Uterus (tissue), 4 donors: ENCODE measurements around the gene RIPK1. TPM values are rescaled to one million over a fixed set of nuclear protein-coding genes. Genes with fewer than 3 reads are reported as not detected.
"Not testable (repeated sequence)": the region's sequence is repeated elsewhere in the genome, so short reads cannot be mapped to it uniquely, and the experiment has no call there.

Experiments used
- DNase-seq, 2 donors: peaks; one replicate each; pipeline ENCODE4 v3.0.0-alpha.2; 2019 to 2020
- H3K27ac ChIP-seq, 2 donors: fragments of 200-600 bp; sonication (generic); 1 replicate in 1 of 2; 2 replicates in 1 of 2; pipeline ENCODE4 v1.5.1; 2016 to 2018
- H3K27me3 ChIP-seq, 2 donors: fragments of 200-600 bp; sonication (generic); one replicate each; pipeline ENCODE4 v1.5.1; 2018 to 2019; ENCODE audit warnings: control low read depth in 1 of 2
- H3K36me3 ChIP-seq, 2 donors: fragments of 200-600 bp; sonication (generic); one replicate each; pipeline ENCODE4 v1.5.1; 2019; ENCODE audit warnings: control low read depth in 1 of 2
- H3K4me1 ChIP-seq, 2 donors: fragments of 200-600 bp; sonication (generic); one replicate each; pipeline ENCODE4 v1.5.1; 2018 to 2019; ENCODE audit warnings: control low read depth in 1 of 2
- H3K4me3 ChIP-seq, 2 donors: fragments of 200-600 bp; sonication (generic); 1 replicate in 1 of 2; 2 replicates in 1 of 2; pipeline ENCODE4 v1.5.1; 2018 to 2019; ENCODE audit warnings: mild to moderate bottlenecking in 1 of 2
- H3K9me3 ChIP-seq, 2 donors: fragments of 200-600 bp; sonication (generic); one replicate each; pipeline ENCODE4 v1.5.1; 2019; ENCODE audit warnings: control low read depth in 1 of 2
- POLR2A ChIP-seq, 2 donors: fragments of 450-650 bp; IDR thresholded peaks; one replicate each; pipeline ENCODE4 v1.6.1; 2016; ENCODE audit warnings: antibody characterized with exemption in 2 of 2, mild to moderate bottlenecking in 1 of 2, moderate library complexity in 1 of 2
- intact Hi-C: fragments of 100-400 bp; cut with DNase I; formaldehyde crosslinking; loops from one replicate; pipeline ENCODE4 v1.15.1; 2023; ENCODE audit warnings: low total_unique reads
- total RNA-seq, 4 donors: library from RNA; depleted of rRNA in 3 of 4; stranded (reverse); fragments of >200 nt in 3 of 4; gene quantifications; one replicate each; pipeline versions ENCODE4 v1.1.0 to v1.2.4, GENCODE V29; 2014 to 2023
- TF ChIP-seq, protein P1 (sequence below), 4 experiments: fragments of 200-600 bp in 2 of 4; fragments of 450-650 bp in 2 of 4; sonication (generic) in 2 of 4; IDR thresholded peaks; one replicate each; pipeline ENCODE4 v1.5.1; 2016 to 2019; ENCODE audit warnings: antibody characterized with exemption in 4 of 4, mild to moderate bottlenecking in 2 of 4, moderate library complexity in 1 of 4
- donor health status: DM: yes; HTN: yes; CAD: no.

RIPK1 gene
- total RNA-seq, 4 donors from 2014 or later = 11.5 to 35.0 (median 30.1) TPM

DNA sequence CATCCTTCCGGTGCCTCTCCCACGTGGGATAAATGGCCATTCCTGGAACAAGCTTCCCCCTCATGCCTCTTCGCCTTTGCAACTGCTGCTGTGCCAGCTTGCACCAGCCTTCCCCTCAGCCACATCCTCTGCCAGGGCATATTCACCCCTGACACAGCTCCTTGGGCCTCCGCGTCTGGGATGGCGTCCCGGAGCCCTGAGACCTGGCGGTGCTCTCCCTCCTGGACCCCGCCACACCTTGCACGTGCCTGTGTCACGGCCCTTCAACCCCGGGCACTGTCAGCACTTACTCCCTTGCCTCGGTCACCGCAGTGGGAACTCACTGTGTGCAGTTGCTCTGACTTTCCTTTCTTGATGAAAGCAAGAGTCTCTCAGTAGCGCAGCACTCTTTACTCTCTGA, 63.4 kb downstream of the RIPK1 start:
- no peaks in the 10 kb centered on the region for H3K36me3 ChIP-seq
- H3K9me3 ChIP-seq = no peaks in the 10 kb centered on the region
- no peak for TF ChIP-seq POLR2A (IDR thresholded peaks at IDR 0.05)
- TF ChIP-seq, protein P1, sequence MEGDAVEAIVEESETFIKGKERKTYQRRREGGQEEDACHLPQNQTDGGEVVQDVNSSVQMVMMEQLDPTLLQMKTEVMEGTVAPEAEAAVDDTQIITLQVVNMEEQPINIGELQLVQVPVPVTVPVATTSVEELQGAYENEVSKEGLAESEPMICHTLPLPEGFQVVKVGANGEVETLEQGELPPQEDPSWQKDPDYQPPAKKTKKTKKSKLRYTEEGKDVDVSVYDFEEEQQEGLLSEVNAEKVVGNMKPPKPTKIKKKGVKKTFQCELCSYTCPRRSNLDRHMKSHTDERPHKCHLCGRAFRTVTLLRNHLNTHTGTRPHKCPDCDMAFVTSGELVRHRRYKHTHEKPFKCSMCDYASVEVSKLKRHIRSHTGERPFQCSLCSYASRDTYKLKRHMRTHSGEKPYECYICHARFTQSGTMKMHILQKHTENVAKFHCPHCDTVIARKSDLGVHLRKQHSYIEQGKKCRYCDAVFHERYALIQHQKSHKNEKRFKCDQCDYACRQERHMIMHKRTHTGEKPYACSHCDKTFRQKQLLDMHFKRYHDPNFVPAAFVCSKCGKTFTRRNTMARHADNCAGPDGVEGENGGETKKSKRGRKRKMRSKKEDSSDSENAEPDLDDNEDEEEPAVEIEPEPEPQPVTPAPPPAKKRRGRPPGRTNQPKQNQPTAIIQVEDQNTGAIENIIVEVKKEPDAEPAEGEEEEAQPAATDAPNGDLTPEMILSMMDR (IDR thresholded peaks at IDR 0.05) = no peak
- no peak overlapping the region for H3K4me3 ChIP-seq
- H3K4me1 ChIP-seq = no peaks in the 10 kb centered on the region
- DNase-seq = no peak
- no peak overlapping the region for H3K27ac ChIP-seq
- intact Hi-C loops = no loop called here
- no peaks in the 10 kb centered on the region for H3K27me3 ChIP-seq

DNA sequence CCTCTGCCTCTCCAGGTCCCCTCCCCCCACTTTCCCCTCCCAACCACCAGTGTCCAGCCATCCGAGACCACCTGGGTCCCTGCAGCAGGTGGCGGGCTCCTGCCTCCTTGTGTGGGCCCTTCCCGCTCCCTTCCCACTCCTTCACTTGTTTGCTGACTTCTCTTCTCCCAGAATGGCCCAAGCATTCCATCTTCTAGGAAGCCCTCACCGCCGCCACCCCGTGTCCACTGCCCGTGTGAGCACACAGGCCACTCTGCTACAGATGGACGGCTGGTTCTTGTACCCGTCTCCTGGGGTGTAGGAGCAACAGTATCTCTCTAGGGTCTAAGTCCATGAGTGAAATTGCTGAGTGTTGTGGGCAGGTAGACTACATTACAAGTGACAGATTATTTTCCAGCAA, 65.2 kb downstream of the RIPK1 start:
- Histone ChIP-seq H3K4me3 (no peak overlapping the region), H3K27ac (no peak overlapping the region), H3K27me3 (no peaks in the 10 kb centered on the region), H3K4me1 (no peaks in the 10 kb centered on the region), H3K36me3 (no peaks in the 10 kb centered on the region), H3K9me3 (no peaks in the 10 kb centered on the region)
- TF ChIP-seq, protein P1 (IDR thresholded peaks at IDR 0.05) = no peak
- no peak for TF ChIP-seq POLR2A (IDR thresholded peaks at IDR 0.05)
- intact Hi-C loops = no loop called here
- DNase-seq = no peak

DNA sequence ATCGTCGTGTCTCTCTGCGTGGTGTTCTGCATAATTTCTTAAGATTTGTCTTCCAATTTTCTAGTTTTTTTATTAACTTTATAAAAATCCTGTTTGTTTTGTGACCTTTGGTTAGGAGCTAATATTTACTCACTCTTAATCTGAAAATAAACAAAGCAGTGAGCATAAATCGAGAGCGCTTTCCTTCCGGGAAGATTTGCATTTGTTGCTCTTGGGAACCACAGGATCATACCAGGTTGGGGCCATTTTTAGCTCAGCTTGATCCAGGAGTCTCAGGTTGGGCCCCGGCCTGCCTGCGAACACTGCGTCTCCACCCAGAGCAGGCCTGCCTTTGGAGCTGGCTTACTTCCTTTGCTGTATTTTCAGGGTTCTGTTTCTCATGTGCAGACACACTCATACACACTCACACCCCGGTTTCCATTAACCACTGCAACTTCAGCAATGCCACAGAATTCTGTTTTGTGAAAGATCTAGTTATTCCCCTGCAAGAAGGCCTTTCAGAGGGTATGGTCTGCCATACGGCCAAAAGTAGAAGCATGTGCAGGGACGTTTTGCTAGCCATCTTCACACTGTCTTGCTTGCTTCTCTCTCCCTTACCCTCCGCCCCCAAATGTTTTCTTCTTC, 67.5 kb downstream of the RIPK1 start:
- TF ChIP-seq POLR2A (IDR thresholded peaks at IDR 0.05) = no peak
- TF ChIP-seq, protein P1 (IDR thresholded peaks at IDR 0.05) = no peak
- H3K4me3 ChIP-seq = no peak overlapping the region
- H3K4me1 ChIP-seq = no peaks in the 10 kb centered on the region
- H3K9me3 ChIP-seq = no peaks in the 10 kb centered on the region
- H3K27me3 ChIP-seq = no peaks in the 10 kb centered on the region
- intact Hi-C loops = no loop called here
- DNase-seq = no peak
- H3K27ac ChIP-seq = no peak overlapping the region
- no peaks in the 10 kb centered on the region for H3K36me3 ChIP-seq

DNA sequence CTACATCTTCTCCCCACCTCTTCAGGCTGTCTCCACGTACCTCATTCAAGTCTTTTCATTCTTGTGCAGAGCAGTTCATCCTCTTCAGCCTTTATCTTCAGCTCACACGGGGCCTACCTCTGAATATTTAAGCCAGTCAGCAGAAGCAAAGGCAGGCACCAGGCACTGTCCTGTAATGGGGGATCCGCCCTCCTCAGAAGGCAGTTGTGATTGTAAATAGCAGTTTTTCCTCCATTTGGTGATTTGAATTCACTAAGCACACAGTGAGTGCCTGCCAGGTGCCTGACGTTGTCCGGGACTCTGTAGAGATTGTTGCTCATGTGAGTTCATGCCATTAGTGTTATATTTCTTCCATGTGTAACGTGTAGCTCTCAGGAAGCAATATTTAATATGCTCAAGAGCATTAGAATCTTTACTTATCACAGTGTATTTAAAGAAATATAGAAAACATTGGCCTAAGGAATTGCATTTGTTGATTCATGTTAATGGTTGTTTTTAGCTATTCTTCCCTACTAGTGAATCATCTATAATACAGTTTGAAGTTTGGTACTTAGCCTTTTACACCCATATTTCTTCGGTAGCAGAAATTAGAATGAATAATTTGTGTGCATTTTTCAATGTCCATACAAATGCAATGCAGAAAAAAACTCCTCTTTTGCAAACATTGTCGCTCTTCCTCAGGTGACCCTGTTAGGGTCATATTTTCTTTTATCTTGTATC, 68.2 kb downstream of the RIPK1 start:
- no peaks in the 10 kb centered on the region for H3K9me3 ChIP-seq
- no peaks in the 10 kb centered on the region for H3K4me1 ChIP-seq
- no peak overlapping the region for H3K4me3 ChIP-seq
- intact Hi-C loops = no loop called here
- TF ChIP-seq, protein P1 (IDR thresholded peaks at IDR 0.05) = no peak
- TF ChIP-seq POLR2A (IDR thresholded peaks at IDR 0.05) = no peak
- no peaks in the 10 kb centered on the region for H3K27me3 ChIP-seq
- no peak for DNase-seq
- no peaks in the 10 kb centered on the region for H3K36me3 ChIP-seq
- H3K27ac ChIP-seq = no peak overlapping the region

DNA sequence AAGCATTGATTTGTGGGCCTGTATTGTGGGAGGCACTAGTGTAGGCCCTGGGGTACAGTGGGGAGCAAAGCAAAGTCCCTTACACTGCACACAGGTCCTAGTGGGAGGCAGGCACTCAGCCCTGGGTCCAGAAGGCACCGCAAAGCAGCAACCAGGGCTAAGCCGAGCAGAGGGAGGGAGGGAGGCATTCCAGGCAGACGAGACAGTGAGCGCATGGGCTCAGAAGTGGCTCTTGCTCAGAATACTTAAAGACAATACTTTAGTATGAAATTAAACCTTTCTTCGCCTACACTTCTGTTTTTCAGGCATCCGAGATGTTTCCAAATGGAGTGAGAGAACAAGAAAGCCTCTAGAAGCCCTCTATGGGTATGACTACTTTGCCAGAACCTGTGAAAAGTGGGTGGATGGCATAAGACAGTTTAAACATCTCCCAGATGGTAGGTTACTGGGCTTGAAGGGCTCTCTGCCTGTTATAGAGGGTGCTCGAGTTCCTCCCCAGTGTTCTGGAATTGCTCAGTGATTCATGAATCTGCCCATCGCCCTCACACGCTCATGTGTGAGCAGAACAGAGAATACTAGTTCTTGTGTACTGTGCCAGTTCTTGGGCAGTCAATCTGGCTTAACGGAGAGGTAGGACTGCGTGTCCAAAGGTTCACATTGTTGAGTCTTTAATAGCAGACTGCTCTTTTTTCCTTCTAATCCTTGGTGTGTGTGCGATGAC, 68.9 kb downstream of the RIPK1 start:
- intact Hi-C loops = no loop called here
- Histone ChIP-seq H3K27me3 (no peaks in the 10 kb centered on the region), H3K36me3 (no peaks in the 10 kb centered on the region), H3K9me3 (no peaks in the 10 kb centered on the region), H3K4me3 (no peak overlapping the region), H3K4me1 (no peaks in the 10 kb centered on the region), H3K27ac (no peak overlapping the region)
- TF ChIP-seq, protein P1 (IDR thresholded peaks at IDR 0.05) = no peak
- TF ChIP-seq POLR2A (IDR thresholded peaks at IDR 0.05) = no peak
- DNase-seq = no peak

DNA sequence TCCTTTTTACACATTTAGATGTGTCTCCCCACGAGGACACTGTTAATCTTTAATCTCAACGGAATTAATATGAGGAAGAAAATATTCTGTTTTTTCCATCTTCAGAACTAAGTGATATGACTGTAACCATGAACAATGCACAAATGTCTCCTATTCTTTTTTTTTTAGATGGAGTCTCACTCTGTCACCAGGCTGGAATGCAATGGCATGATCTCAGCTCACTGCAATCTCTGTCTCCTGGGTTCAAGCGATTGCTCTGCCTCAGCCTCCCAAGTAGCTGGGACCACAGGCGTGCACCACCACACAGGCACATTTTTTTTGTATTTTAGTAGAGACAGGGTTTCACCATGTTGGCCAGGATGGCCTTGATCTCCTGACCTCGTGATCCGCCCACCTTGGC, 69.6 kb downstream of the RIPK1 start:
- DNase-seq, H3K27ac ChIP-seq, H3K27me3 ChIP-seq, intact Hi-C loops, H3K9me3 ChIP-seq, H3K4me1 ChIP-seq, H3K36me3 ChIP-seq, H3K4me3 ChIP-seq: not testable (repeated sequence)
